HG03095 (cell line): ENCODE results near the gene DCAF4L1.
A peak's percentile ranks its signal among the peaks of the same experiment; 100 is the strongest.

Experiments
- ATAC-seq: cut with Tn5 transposase; IDR thresholded peaks from one replicate; pipeline ENCODE4 v1.9.1; 2021; ENCODE audit warnings: moderate library complexity; ENCODE audit not compliant: unreplicated experiment

DCAF4L1 gene

DNA sequence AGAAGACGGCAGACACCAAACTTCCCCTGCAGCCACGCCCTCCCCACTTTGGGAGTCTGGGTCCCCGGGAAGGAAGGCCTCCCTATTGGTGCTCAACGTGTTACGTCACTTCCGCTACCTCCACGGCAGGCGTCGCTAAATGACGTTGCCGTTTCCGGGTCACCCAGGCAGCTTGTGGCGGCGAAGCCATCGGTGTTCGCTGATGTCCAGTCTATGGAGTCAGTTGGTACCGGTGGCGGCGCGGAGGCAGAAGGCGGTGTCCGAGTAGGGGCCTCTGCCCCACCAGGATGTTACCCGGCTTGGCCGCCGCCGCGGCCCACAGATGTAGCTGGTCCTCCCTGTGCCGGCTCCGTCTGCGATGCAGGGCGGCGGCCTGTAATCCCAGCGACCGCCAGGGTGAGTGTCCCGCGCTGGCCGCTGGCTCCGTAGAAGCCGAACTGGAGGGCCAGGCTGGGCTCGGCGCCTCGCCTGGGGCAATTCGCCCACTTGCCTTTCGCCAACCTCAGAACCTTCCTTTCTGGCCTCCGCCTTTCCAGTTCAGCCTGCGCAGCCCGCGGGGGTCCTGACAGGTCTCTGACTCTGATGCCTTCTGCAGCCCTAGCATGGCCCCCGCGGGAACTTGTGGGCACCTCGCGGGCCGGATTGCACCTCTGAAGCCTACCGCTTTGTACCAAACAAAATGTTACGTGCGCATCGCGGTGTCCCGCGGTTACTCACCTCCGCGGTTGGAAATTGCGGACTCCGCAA is 9.0 kb downstream of the DCAF4L1 start, which contains the start of gene SLC30A9:
SLC30A9 (plus strand) TSS at position 166 of the 747 bp plus-strand sequence; CDS start at position 288, 122 bp downstream.
- ATAC-seq, result peak; percentile 99

DNA sequence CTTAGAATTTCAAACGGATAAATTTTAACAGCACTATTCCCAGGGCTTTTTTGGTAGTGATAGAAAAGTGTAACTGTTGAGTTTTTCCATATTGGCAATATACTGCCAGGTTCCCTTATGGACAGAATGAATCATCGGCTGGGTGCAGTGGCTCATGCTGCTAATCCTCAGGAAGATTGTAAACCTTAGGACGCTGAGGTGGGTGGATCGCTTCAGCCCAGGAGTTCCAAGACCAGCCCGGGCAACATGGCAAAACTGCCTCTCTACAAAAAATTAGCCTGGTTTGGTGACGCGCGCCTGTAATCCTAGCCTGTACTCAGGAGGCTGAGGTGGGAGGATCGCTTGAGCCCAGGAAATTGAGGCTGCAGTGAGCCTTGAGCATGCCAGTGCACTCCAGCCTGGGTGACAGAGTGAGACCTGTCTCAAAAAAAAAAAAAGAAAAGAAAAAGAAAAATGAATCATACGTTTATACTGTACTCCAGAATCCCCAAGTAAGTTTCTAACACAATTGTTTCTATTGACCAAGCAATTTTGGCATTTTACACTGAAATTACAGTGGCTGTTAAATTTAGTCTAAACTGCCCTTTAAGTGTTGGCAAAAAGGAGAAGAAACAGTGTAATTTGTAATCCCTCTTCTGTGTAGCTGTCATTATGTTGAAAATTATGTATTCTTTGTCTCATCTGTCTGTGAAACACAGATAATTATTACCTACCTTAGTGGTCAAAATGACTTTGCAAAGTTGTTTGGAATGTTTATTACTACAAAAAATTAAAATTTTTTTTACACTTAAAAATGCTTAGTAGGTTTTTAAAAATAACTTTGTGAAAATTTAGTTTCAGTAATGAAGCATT is 10.6 kb downstream of the DCAF4L1 start:
- ATAC-seq, result no peak

- ATAC-seq, result no peak
Observed at GRCh38 chr4:41992967-41993857, 11.7 kb downstream of the DCAF4L1 start.

GRCh38 chr4:41994461-41994985 is 13.0 kb downstream of the DCAF4L1 start:
- ATAC-seq, result no peak

- no peak for ATAC-seq
Observed at GRCh38 chr4:41998019-41998418, 16.5 kb downstream of the DCAF4L1 start.

DNA sequence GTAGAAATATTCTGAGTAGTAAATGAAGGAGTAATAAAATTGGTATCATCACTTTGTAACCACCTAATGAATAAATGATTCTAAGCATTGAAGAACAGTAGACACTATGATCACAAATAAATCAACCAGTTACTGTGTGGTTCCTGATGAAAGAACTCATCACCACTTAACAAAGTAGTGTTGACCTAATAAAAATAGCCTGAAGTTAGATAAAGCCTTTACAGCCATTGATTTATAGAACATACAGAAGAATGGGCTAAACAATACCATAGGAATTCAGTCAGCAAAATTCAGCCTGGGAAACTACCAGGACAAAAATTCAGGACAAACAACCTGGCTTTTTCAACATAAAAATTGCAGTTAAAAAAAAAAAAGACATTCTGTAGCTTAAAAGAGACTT is 17.8 kb downstream of the DCAF4L1 start:
- no peak for ATAC-seq

GRCh38 chr4:42008011-42008786 is 26.6 kb downstream of the DCAF4L1 start:
- ATAC-seq, result no peak

DNA sequence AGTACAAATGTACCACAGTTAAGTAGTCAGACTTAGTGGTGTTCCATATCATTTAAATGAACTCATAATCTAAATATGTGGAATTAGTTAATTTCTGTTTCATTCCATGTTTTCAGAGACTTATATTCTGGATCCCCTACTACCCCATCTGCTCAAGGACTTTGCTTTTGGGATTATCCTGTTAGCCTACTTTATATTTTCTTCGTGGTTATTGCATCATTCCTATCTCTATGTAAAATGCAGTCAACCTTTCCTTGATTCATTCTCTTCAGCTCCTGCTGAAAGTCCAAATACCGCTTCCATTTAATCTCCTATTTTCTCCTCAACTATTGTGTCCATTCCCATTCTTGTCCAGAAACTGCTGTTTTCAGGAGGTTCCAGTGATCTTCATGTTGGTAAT is 33.9 kb downstream of the DCAF4L1 start:
- no peak for ATAC-seq

DNA sequence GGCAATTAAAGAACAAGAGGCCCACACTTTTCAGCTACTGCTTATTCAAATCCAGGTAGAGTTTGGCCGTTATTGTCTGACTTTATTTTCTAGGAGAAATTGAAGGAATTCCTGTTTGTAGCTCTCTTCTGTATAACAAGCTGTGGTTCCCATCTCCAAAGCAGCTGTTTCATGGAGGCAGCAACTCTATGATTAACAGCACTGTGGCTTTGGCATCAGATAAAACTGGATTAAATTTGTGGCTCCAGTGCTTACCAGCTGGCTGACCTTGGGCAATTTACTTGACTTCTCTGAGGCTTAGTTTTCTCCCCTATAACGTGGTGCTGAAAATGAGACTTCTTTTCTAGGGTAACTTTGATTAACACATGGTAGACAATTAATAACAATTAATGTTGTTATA is 36.9 kb downstream of the DCAF4L1 start:
- no peak for ATAC-seq
